T-helper 9 cell (primary cell): ENCODE data around the gene NCAPD2.
"Not testable (repeated sequence)": the region's sequence is repeated elsewhere in the genome, so short reads cannot be mapped to it uniquely, and the experiment has no call there.

Experiments
- DNase-seq: peaks from one replicate; pipeline ENCODE4 v3.0.0-alpha.2; 2020

The NCAPD2 gene

GRCh38 chr12:6551063-6551461, 57.2 kb downstream of the NCAPD2 start:
- DNase-seq = no peak

DNA sequence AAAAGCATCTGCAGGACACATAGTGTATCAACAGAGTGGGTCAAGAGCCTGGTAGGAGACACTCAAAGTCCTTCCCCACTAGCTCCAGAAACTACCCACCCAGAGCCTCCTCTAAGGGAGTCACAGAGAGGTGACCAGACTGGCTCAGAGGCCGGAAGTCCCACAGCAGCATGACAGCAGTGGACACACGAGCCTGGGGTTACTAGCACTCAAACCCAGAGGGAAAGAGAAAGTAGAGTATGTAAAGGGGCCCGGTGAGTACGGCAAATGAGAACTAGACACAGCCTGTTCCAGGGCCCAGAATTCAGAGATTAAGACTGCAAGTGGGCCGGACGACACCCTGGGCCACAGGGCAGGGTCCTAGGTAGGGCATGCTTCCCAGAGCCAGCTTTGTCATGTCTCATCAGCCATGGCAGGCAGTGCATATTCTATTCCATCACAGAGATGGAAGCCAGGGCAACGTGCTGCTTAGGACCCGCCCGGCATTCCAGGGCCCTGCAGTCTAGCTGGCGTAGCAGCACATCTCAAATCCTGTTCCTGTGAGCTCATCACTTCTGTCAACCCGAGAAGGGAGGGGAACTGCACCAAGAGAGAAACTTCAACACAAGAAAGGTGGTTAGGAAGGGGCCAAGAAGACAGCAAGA, 57.7 kb downstream of the NCAPD2 start:
- no peak for DNase-seq

- DNase-seq = no peak
Measured at GRCh38 chr12:6552140-6552551, 58.2 kb downstream of the NCAPD2 start.

DNA sequence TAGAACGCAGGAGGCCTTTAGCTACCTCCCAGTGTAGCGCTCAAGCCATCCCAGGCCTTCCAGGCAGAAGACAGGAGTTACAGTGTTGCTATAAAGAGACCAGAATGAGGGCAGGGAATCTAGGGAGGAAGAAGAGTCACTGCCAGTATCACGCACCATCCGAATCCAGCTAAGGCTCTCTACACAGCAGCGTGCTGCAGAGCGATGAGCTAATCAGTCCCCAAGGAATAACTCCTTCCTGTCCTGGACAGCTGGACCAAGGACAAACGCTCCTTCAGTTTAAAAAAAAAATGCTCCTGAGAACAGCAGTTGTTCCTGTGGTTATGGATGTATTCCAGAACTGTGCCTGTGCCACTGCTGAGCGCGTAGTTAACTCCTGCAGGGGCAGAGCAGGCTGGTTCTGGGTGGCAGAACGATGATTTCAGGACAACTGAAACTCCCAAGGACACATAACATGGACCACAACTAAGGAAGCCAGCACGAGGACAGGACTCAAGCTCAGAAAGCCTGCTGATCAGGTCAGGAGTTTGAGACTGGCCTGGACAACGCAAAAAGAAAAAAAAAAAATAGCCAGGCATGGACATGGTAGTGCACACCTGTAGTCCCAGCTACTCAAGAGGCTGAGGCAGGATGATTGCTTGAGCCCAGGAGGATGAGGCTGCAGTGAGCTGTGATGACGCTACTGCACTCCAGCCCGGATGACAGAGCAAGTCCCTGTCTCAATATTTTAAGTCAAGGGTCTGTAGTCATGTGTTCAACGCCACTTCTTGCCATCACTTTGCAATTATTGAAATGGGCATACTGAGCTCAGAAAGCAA, 59.4 kb downstream of the NCAPD2 start:
- DNase-seq = no peak

GRCh38 chr12:6554168-6555017, 60.5 kb downstream of the NCAPD2 start:
- peak; percentile 63 for DNase-seq

DNA sequence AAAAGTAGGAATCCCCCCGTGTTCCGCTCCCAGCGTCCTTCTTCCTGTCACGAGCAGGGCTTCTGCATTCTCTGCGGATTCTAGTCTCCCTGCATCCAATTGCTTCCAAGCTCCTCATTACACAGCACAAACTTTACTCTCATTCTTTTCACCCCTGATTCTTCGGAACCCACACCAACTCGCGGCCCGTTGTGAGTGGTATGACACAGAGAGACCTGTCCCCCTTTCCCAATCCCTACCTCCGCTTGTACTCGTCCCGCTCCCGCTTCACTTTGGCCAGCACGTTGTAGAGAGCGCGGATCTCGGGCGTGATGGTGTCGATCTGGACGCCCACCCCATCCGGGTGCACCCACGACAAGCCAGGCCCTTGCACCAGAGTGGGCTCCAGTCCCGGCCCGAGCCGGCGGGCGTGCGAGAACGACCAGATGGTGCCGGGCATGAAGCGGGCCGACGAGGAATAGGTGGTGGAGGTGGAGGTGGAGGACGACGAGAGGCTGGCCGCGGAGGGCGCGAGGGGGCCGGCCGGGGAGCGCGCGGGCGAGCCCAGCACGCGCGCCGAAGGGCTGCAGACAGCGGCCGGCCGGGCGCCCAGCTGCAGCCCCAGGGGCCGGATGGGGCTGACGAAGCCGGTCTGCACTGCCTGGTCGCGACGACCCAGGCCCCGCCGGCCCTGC, 61.3 kb downstream of the NCAPD2 start:
- no peak for DNase-seq

DNA sequence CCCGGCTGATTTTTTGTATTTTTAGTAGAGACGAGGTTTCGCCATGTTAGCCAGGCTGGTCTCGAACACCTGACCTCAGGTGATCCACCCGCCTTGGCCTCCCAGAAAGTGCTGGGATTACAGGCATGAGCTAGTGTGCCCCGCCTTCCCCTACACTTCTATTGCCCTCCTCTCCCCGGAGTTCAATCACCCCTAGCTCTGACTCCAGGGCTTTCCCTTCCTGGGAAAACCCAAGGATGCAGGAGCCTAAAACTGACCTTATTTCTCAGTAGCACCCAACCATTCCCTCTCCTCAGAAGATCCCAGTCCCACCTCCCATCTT, 62.6 kb downstream of the NCAPD2 start:
- DNase-seq = not testable (repeated sequence)

DNA sequence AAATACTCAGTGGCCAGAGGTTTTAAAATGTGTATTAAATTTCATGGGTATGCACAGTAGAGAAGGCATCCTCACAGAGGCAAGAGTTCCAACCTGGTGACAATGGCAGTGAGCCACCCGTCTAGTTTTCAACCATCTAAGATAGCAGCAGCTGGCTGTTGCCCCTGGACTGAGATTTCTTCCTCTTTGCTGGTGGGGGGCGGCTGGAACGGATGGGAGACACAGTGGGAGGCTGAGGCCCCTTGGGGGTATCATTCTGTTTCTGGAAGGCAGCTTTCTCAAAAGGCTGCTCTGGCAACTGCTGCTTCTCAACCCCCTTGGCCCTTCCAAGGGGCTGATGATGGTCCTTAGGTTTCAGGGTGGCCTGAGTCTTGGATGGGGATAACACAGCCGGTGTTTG, 63.0 kb downstream of the NCAPD2 start:
- DNase-seq = no peak

GRCh38 chr12:6558014-6558760, 64.3 kb downstream of the NCAPD2 start:
- DNase-seq = not testable (repeated sequence)

- no peak for DNase-seq
Measured at GRCh38 chr12:6559500-6559899, 65.6 kb downstream of the NCAPD2 start.

- no peak for DNase-seq
Measured at GRCh38 chr12:6560501-6561205, 66.8 kb downstream of the NCAPD2 start.

DNA sequence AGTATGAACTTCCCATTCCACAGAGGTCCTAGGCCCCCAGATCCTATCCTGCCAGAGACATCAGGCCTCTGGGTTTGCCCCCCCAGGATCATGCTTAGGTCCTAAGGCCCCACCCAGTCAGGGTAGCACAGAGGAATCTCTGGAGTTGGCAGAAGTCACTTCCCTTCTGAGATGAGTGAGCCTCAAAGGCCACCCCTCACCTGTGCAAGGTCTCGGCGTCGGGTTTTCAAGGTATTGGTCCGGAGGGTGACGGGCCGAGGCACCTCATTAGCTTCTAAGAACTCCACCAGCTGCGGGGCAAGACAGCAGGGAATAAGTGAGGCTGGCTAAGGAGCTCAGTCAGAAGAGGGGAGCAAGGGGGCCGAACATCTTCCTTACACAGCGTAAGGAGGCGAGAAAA, 69.0 kb downstream of the NCAPD2 start:
- DNase-seq = no peak

DNA sequence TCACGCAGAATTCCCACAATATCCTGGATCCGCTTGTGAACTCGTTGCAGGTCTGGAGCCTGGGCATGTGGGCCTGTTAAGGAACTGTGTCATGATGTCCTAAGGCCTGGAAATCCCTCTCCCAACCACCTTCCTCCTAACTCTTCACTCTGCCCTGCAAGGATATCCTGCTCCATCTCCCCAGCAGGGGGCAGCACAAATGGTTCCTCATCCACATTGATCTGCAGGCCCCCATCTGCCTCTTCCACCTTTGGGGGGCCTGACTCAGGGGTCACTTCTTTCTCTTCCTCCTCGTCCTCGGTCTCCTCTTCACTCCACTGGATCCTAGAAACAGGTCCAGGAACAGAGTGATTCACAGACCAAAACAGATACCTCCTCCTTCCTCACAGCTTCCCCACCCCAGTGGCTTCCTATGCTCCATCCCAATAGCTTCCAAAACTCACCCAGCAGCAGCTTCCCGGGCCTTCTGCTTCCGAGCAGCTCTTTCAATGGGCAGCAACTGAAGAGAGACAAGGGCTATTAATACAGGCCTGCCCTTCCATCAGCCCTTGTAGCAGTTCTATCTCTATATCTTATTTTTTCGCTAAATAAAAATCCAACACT, 69.6 kb downstream of the NCAPD2 start:
- peak; percentile 69 for DNase-seq

- DNase-seq = no peak
Measured at GRCh38 chr12:6567112-6567670, 73.3 kb downstream of the NCAPD2 start.

DNA sequence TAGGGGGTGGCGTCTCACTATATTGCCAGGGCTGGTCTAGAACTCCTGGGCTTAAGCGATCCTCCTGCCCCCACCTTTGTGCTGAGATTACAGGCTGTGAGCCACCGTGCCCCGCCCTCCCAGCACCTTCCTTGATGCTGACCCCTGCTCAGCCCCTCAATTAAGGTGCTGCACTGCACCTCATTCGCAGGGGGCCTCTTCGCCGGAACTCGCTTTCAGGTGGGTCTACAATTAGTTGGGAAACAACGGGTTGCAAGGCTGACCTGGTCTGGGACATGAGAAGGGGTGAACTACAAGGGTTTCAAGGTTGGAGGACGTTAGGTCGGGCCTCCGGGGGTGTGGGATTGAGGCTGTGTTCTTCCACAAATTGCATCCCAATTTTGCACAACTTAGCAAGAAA, 75.4 kb downstream of the NCAPD2 start:
- no peak for DNase-seq

GRCh38 chr12:6569786-6570185, 75.9 kb downstream of the NCAPD2 start:
- DNase-seq = no peak

DNA sequence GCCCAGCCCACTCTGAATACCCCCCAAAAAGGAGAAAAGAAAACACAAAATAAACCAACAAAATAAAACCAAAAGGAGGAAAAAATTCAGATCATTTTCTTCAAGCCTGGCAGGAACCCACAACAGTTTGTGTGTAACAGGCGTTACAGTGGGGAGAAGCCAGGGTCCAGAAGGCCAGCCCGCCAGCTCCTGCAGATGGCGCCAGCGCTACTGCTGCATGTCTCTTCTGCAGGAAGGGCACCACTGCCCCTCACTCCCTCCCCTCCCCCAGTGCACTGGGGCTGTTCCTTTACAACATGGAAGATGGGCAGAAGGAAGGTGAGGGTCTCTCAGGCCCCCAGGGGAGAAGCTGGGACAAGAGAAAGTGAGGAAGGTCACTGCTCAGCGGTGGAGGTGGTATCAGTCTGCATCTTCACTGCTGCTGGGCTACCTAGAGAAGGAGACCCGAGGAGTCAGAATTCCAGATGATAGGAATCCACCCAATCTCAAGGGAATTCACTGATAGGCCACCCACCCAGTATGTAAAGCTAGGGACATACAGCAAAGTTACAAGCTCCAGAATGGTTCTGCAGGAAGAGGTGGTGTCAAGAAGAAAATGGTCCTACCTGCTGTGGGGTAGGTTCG, 76.5 kb downstream of the NCAPD2 start:
- DNase-seq = no peak

- DNase-seq = no peak
Measured at GRCh38 chr12:6573001-6573400, 79.1 kb downstream of the NCAPD2 start.

- no peak for DNase-seq
Measured at GRCh38 chr12:6574576-6575295, 80.8 kb downstream of the NCAPD2 start.

DNA sequence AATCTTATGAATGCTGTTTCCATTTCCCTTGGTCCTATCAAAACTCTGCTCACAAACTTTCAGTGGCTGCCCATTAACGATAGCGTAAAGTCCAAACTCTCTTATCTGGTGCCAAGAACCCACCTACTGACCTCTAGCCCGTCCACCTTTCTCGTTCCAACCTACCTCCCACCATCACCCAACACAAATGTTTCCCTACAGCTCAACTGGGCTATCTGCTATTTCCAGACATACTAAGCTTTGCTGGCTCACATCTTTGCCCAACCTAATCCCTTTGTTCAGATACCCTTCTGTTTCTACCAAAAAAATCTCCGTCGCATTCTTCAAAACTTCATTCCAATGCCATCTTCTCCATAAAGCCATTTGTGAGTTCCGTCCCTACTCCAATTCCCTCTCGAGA, 81.7 kb downstream of the NCAPD2 start:
- DNase-seq = no peak
